Chondrocyte (in vitro differentiated cells): Measurements from ENCODE around the gene ACTR1A. TPM values are rescaled to one million over a fixed set of nuclear protein-coding genes. Genes with fewer than 3 reads are reported as not detected.
"Not testable (repeated sequence)": the region's sequence is repeated elsewhere in the genome, so short reads cannot be mapped to it uniquely, and the experiment has no call there.

ENCODE experiments used
- DNase-seq: peaks from one replicate; pipeline ENCODE4 v3.0.0; 2021; ENCODE audit warnings: mixed read lengths, low spot score
- H3K27ac Mint-ChIP-seq: one replicate; pipeline ENCODE4 v1.8.0; 2021; ENCODE audit warnings: mild to moderate bottlenecking, moderate library complexity, mixed read lengths; ENCODE audit not compliant: unreplicated experiment
- H3K27me3 Mint-ChIP-seq: 2 replicates; pipeline ENCODE4 v1.8.0; 2021; ENCODE audit warnings: low read depth, mixed read lengths
- H3K36me3 Mint-ChIP-seq: 2 replicates; pipeline ENCODE4 v1.8.0; 2021; ENCODE audit warnings: low read depth, mixed read lengths
- H3K4me1 Mint-ChIP-seq: 2 replicates; pipeline ENCODE4 v1.8.0; 2021; ENCODE audit warnings: low read depth, mild to moderate bottlenecking, mixed read lengths
- H3K4me3 Mint-ChIP-seq: one replicate; pipeline ENCODE4 v1.8.0; 2021; ENCODE audit warnings: mild to moderate bottlenecking, moderate library complexity, mixed read lengths; ENCODE audit not compliant: unreplicated experiment
- H3K9me3 Mint-ChIP-seq: 2 replicates; pipeline ENCODE4 v1.8.0; 2021; ENCODE audit warnings: low read depth, mixed read lengths
- CTCF ChIP-seq: fragments of 200-600 bp; sonication (generic); IDR thresholded peaks from 2 replicates; pipeline ENCODE4 v1.5.0; 2021; ENCODE audit warnings: antibody characterized with exemption, mild to moderate bottlenecking, moderate library complexity
- total RNA-seq: library from RNA; stranded (reverse); gene quantifications from 3 replicates; pipeline ENCODE4 v1.2.1, GENCODE V29; 2021

ACTR1A gene
- total RNA-seq, 1 donor from 2014 or later, result 128 TPM

GRCh38 chr10:102457591-102458150, 44.8 kb downstream of the ACTR1A start:
- no peak for DNase-seq
- Mint-ChIP-seq H3K4me1 (peaks cover 32% of the 10 kb centered on the region), H3K27me3 (peaks cover 3% of the 10 kb centered on the region), H3K36me3 (peaks cover 2% of the 10 kb centered on the region), H3K9me3 (no peaks in the 10 kb centered on the region), H3K4me3 (no peak overlapping the region), H3K27ac (no peak overlapping the region)
- TF ChIP-seq CTCF, result no peak

GRCh38 chr10:102455893-102456471, 46.5 kb downstream of the ACTR1A start:
- Mint-ChIP-seq H3K4me3 (no peak overlapping the region), H3K27me3 (no peaks in the 10 kb centered on the region), H3K27ac (peak overlapping the region; percentile 70), H3K4me1 (peaks cover 24% of the 10 kb centered on the region), H3K9me3 (no peaks in the 10 kb centered on the region), H3K36me3 (peaks cover 2% of the 10 kb centered on the region)
- no peak for TF ChIP-seq CTCF
- DNase-seq, result no peak

- not testable (repeated sequence) for H3K9me3 Mint-ChIP-seq, H3K4me3 Mint-ChIP-seq, DNase-seq, H3K27me3 Mint-ChIP-seq, H3K36me3 Mint-ChIP-seq
- Mint-ChIP-seq H3K4me1 (peaks cover 23% of the 10 kb centered on the region), H3K27ac (peak overlapping the region; percentile 45)
Measured at GRCh38 chr10:102454662-102455487, 47.6 kb downstream of the ACTR1A start.

GRCh38 chr10:102453502-102453901, 49.0 kb downstream of the ACTR1A start:
- Mint-ChIP-seq H3K27ac (no peak overlapping the region), H3K4me1 (peaks cover 29% of the 10 kb centered on the region), H3K36me3 (peaks cover 2% of the 10 kb centered on the region), H3K9me3 (no peaks in the 10 kb centered on the region), H3K27me3 (no peaks in the 10 kb centered on the region), H3K4me3 (no peak overlapping the region)
- TF ChIP-seq CTCF, result no peak
- DNase-seq, result no peak

- H3K9me3 Mint-ChIP-seq, result no peaks in the 10 kb centered on the region
- no peak overlapping the region for H3K4me3 Mint-ChIP-seq
- peaks cover 2% of the 10 kb centered on the region for H3K36me3 Mint-ChIP-seq
- peak overlapping the region; percentile 46 for H3K27ac Mint-ChIP-seq
- DNase-seq, result no peak
- no peaks in the 10 kb centered on the region for H3K27me3 Mint-ChIP-seq
- H3K4me1 Mint-ChIP-seq, result peaks cover 29% of the 10 kb centered on the region
- no peak for TF ChIP-seq CTCF
Measured at GRCh38 chr10:102452672-102453340, 49.7 kb downstream of the ACTR1A start.
